ENCODE measurements around the gene CAND2.
A peak's percentile ranks its signal among the peaks of the same experiment; 100 is the strongest.

CAND2 gene

GRCh38 chr3:12816521-12817342 is 20.3 kb downstream of the CAND2 start:
- no peak for DNase-seq (ENCODE audit: low read depth)
- H3K4me3 ChIP-seq (ENCODE audit: low read length), result no peak overlapping the region
- no peak for TF ChIP-seq CTCF (IDR thresholded peaks at IDR 0.05; ENCODE audit: insufficient read depth, low read depth, low read length, missing control alignments)

- no peak overlapping the region for H3K4me3 ChIP-seq (ENCODE audit: low read length)
- DNase-seq (ENCODE audit: low read depth), result no peak
- no peak for TF ChIP-seq CTCF (IDR thresholded peaks at IDR 0.05; ENCODE audit: insufficient read depth, low read depth, low read length, missing control alignments)
Observed at GRCh38 chr3:12817343-12817710, 20.8 kb downstream of the CAND2 start.

- DNase-seq (ENCODE audit: low read depth), result no peak
- H3K4me3 ChIP-seq (ENCODE audit: low read length), result no peak overlapping the region
- no peak for TF ChIP-seq CTCF (IDR thresholded peaks at IDR 0.05; ENCODE audit: insufficient read depth, low read depth, low read length, missing control alignments)
Observed at GRCh38 chr3:12818273-12818672, 21.8 kb downstream of the CAND2 start.

GRCh38 chr3:12818773-12819172 is 22.3 kb downstream of the CAND2 start:
- no peak for TF ChIP-seq CTCF (IDR thresholded peaks at IDR 0.05; ENCODE audit: insufficient read depth, low read depth, low read length, missing control alignments)
- H3K4me3 ChIP-seq (ENCODE audit: low read length), result no peak overlapping the region
- no peak for DNase-seq (ENCODE audit: low read depth)

- peak; percentile 49 for TF ChIP-seq CTCF (IDR thresholded peaks at IDR 0.05; ENCODE audit: insufficient read depth, low read depth, low read length, missing control alignments)
- peak; percentile 50 for DNase-seq (ENCODE audit: low read depth)
- no peak overlapping the region for H3K4me3 ChIP-seq (ENCODE audit: low read length)
Observed at GRCh38 chr3:12822725-12823373, 26.4 kb downstream of the CAND2 start.

GRCh38 chr3:12824299-12824698 is 27.8 kb downstream of the CAND2 start:
- TF ChIP-seq CTCF (IDR thresholded peaks at IDR 0.05; ENCODE audit: insufficient read depth, low read depth, low read length, missing control alignments), result no peak
- H3K4me3 ChIP-seq (ENCODE audit: low read length), result no peak overlapping the region
- no peak for DNase-seq (ENCODE audit: low read depth)

Data from epithelial cell of esophagus (primary cell).